H9 (cell line): ENCODE data around the gene CIT. TPM values are rescaled to one million over a fixed set of nuclear protein-coding genes. Genes with fewer than 3 reads are reported as not detected.

Experiments used
- DNase-seq: peaks from one replicate; pipeline ENCODE4 v3.0.0-alpha.2; 2017
- H2AFZ ChIP-seq: one replicate; pipeline ENCODE4 v1.6.1; 2013; ENCODE audit warnings: mild to moderate bottlenecking, low read length, control low read depth, moderate library complexity
- H2AK5ac ChIP-seq: 2 replicates; pipeline ENCODE4 v1.6.1; 2013; ENCODE audit warnings: low read length, control low read depth, mixed read lengths; ENCODE audit not compliant: insufficient read length
- H2BK120ac ChIP-seq: one replicate; pipeline ENCODE4 v1.6.1; 2013; ENCODE audit warnings: low read depth, mild to moderate bottlenecking, low read length, control low read depth, inconsistent platforms; ENCODE audit not compliant: poor library complexity, severe bottlenecking
- H2BK12ac ChIP-seq: 2 replicates; pipeline ENCODE4 v1.6.1; 2013; ENCODE audit warnings: low read length, control low read depth, mixed read lengths, low read depth; ENCODE audit not compliant: insufficient read length
- H2BK15ac ChIP-seq: 2 replicates; pipeline ENCODE4 v1.6.1; 2013; ENCODE audit warnings: low read depth, low read length, control low read depth
- H2BK20ac ChIP-seq: one replicate; pipeline ENCODE4 v1.6.1; 2013; ENCODE audit warnings: low read depth, mild to moderate bottlenecking, low read length, control low read depth, inconsistent platforms; ENCODE audit not compliant: poor library complexity, severe bottlenecking
- H2BK5ac ChIP-seq: 2 replicates; pipeline ENCODE4 v1.6.1; 2013; ENCODE audit warnings: low read length, control low read depth, mixed read lengths; ENCODE audit not compliant: insufficient read length
- H3K14ac ChIP-seq: 2 replicates; pipeline ENCODE4 v1.6.1; 2013; ENCODE audit warnings: low read length, control low read depth; ENCODE audit not compliant: insufficient read depth
- H3K18ac ChIP-seq: 2 replicates; pipeline ENCODE4 v1.6.1; 2013; ENCODE audit warnings: low read depth, mild to moderate bottlenecking, mixed read lengths, low read length, control low read depth; ENCODE audit not compliant: insufficient read length
- H3K23ac ChIP-seq: 2 replicates; pipeline ENCODE4 v1.6.1; 2013; ENCODE audit warnings: low read length, control low read depth, mixed read lengths, low read depth; ENCODE audit not compliant: insufficient read length
- H3K23me2 ChIP-seq: 2 replicates; pipeline ENCODE4 v1.6.1; 2013; ENCODE audit warnings: low read depth, mild to moderate bottlenecking, mixed read lengths, low read length, control low read depth; ENCODE audit not compliant: insufficient read length, poor library complexity, severe bottlenecking
- H3K27ac ChIP-seq: 2 replicates; pipeline ENCODE4 v1.5.1; 2013; ENCODE audit warnings: low read length, control low read depth, mixed read lengths, low read depth; ENCODE audit not compliant: insufficient read length
- H3K27me3 ChIP-seq: 2 replicates; pipeline ENCODE4 v1.6.1; 2013; ENCODE audit warnings: low read length, control low read depth, inconsistent platforms; ENCODE audit not compliant: insufficient read depth
- H3K4ac ChIP-seq: 2 replicates; pipeline ENCODE4 v1.6.1; 2013; ENCODE audit warnings: low read depth, mild to moderate bottlenecking, control low read depth, inconsistent platforms, low read length, moderate library complexity
- H3K4me1 ChIP-seq: 2 replicates; pipeline ENCODE4 v1.6.1; 2013; ENCODE audit warnings: low read length, control low read depth, inconsistent platforms; ENCODE audit not compliant: insufficient read depth
- H3K4me2 ChIP-seq: 2 replicates; pipeline ENCODE4 v1.6.1; 2013; ENCODE audit warnings: low read length, control low read depth, mixed read lengths; ENCODE audit not compliant: insufficient read length, insufficient read depth
- H3K56ac ChIP-seq: 2 replicates; pipeline ENCODE4 v1.6.1; 2013; ENCODE audit warnings: low read depth, mild to moderate bottlenecking, mixed read lengths, low read length, control low read depth; ENCODE audit not compliant: insufficient read length
- H3K79me1 ChIP-seq: 2 replicates; pipeline ENCODE4 v1.6.1; 2013; ENCODE audit warnings: low read depth, mild to moderate bottlenecking, moderate library complexity, low read length, control low read depth, inconsistent platforms; ENCODE audit not compliant: insufficient read depth, poor library complexity, severe bottlenecking
- H3K79me2 ChIP-seq: 2 replicates; pipeline ENCODE4 v1.6.1; 2013; ENCODE audit warnings: low read length, control low read depth, inconsistent platforms; ENCODE audit not compliant: insufficient read depth
- H3K9ac ChIP-seq: 2 replicates; pipeline ENCODE4 v1.6.1; 2013; ENCODE audit warnings: low read length, control low read depth, mixed read lengths; ENCODE audit not compliant: insufficient read length; ENCODE audit errors: extremely low read depth
- H3K9me3 ChIP-seq: one replicate; pipeline ENCODE4 v1.6.1; 2013; ENCODE audit warnings: low read depth, low read length, inconsistent platforms; ENCODE audit not compliant: control insufficient read depth
- H3T11ph ChIP-seq: one replicate; pipeline ENCODE4 v1.6.1; 2013; ENCODE audit warnings: mild to moderate bottlenecking, low read length, control low read depth, inconsistent platforms
- H4K20me1 ChIP-seq: one replicate; pipeline ENCODE4 v1.6.1; 2013; ENCODE audit not compliant: control insufficient read depth, insufficient read length, insufficient read depth
- H4K5ac ChIP-seq: 2 replicates; pipeline ENCODE4 v1.6.1; 2013; ENCODE audit warnings: low read depth, mild to moderate bottlenecking, mixed read lengths, low read length, control low read depth; ENCODE audit not compliant: insufficient read length
- H4K8ac ChIP-seq: replicated peaks from 2 replicates; pipeline ENCODE4 v1.6.1; 2013; ENCODE audit warnings: low read length, control low read depth, mixed read lengths, low read depth; ENCODE audit not compliant: insufficient read length
- H4K91ac ChIP-seq: 2 replicates; pipeline ENCODE4 v1.6.1; 2013; ENCODE audit warnings: low read depth, mild to moderate bottlenecking, moderate library complexity, mixed read lengths, low read length, control low read depth; ENCODE audit not compliant: insufficient read length
- H3K27ac Mint-ChIP-seq, 3 experiments: 2 replicates in 2 of 3; 3 replicates in 1 of 3; pipeline ENCODE4 v1.8.0; 2020 to 2021; ENCODE audit warnings: mixed read lengths in 3 of 3, mild to moderate bottlenecking in 1 of 3, moderate library complexity in 1 of 3
- H3K27me3 Mint-ChIP-seq: 2 replicates; pipeline ENCODE4 v1.8.0; 2021; ENCODE audit warnings: low read depth, mild to moderate bottlenecking, moderate library complexity, mixed read lengths
- H3K36me3 Mint-ChIP-seq, 3 experiments: 2 replicates in 2 of 3; 3 replicates in 1 of 3; pipeline ENCODE4 v1.8.0; 2020 to 2021; ENCODE audit warnings: low read depth in 3 of 3, mixed read lengths in 3 of 3; ENCODE audit not compliant: insufficient read depth in 1 of 3
- H3K4me1 Mint-ChIP-seq, 2 experiments: 2 replicates each; pipeline ENCODE4 v1.8.0; 2020; ENCODE audit warnings: mixed read lengths in 2 of 2
- H3K4me3 Mint-ChIP-seq, 2 experiments: 2 replicates in 1 of 2; 3 replicates in 1 of 2; pipeline ENCODE4 v1.8.0; 2020 to 2021; ENCODE audit warnings: mild to moderate bottlenecking in 2 of 2, mixed read lengths in 2 of 2, moderate library complexity in 1 of 2
- H3K9me3 Mint-ChIP-seq, 2 experiments: 2 replicates in 1 of 2; 3 replicates in 1 of 2; pipeline ENCODE4 v1.8.0; 2020; ENCODE audit warnings: mild to moderate bottlenecking in 2 of 2, mixed read lengths in 2 of 2, moderate library complexity in 1 of 2
- CTCF ChIP-seq: fragments of 200-600 bp; sonication (generic); conservative IDR thresholded peaks from 3 replicates; pipeline ENCODE4 v1.8.0; 2021; ENCODE audit warnings: antibody characterized with exemption, mild to moderate bottlenecking
- WGBS: extraction: QIAGEN DNeasy Blood & Tissue Kit; methylation state at CpG from one replicate; pipeline ENCODE4 v1.1.7; 2013; ENCODE audit warnings: missing lambda C conversion rate, low lambda C conversion rate, mixed read lengths; ENCODE audit not compliant: insufficient read length; ENCODE audit errors: extremely low coverage; 5-methylcytosine and 5-hydroxymethylcytosine counted together
- total RNA-seq: library from RNA; stranded (reverse); gene quantifications from 2 replicates; pipeline ENCODE4 v1.2.1, GENCODE V29; 2021

Gene CIT
- total RNA-seq, 1 experiment from 2014 or later: 55.3 TPM

- Histone ChIP-seq H3K4me1 (no peaks in the 10 kb centered on the region), H2BK12ac (no peak overlapping the region), H3K4ac (no peak overlapping the region), H2BK120ac (no peak overlapping the region), H2AK5ac (no peak overlapping the region), H4K91ac (no peak overlapping the region), H3K14ac (no peak overlapping the region), H3K4me2 (no peak overlapping the region), H4K5ac (no peak overlapping the region), H4K20me1 (no peaks in the 10 kb centered on the region), H3K18ac (no peak overlapping the region), H3K27ac (no peak overlapping the region), H3K23ac (no peak overlapping the region), H3K79me1 (no peaks in the 10 kb centered on the region), H3K27me3 (no peaks in the 10 kb centered on the region), H3K79me2 (no peaks in the 10 kb centered on the region), H3K9me3 (no peaks in the 10 kb centered on the region), H3K9ac (no peak overlapping the region), H3K56ac (no peak overlapping the region), H2BK15ac (no peak overlapping the region), H4K8ac (no peak overlapping the region), H2BK5ac (no peak overlapping the region), H2BK20ac (no peak overlapping the region), H2AFZ (no peak overlapping the region), H3T11ph (no peak overlapping the region), H3K23me2 (no peaks in the 10 kb centered on the region)
- Mint-ChIP-seq H3K36me3 (peaks cover 17 to 63% (median 56%) of the 10 kb centered on the region in 3 experiments), H3K4me3 (no peak overlapping the region), H3K27me3 (no peaks in the 10 kb centered on the region), H3K4me1 (peaks cover 2 to 5% of the 10 kb centered on the region in 2 experiments), H3K9me3 (peaks cover 3 to 4% of the 10 kb centered on the region in 2 experiments; a peak in 3 of 5 replicates), H3K27ac (peak overlapping the region in 1 of 3 experiments; percentile 89; a peak in 2 of 7 replicates)
- no peak for DNase-seq
- no peak for TF ChIP-seq CTCF
- no CpG with 5 or more reads among the region's 17 CpGs for WGBS
These were observed 92.4 kb downstream of the CIT start for GRCh38 chr12:119784673-119785072.
